Body of pancreas (tissue), 4 donors: Measurements from ENCODE around the gene MBD3L3.

Experiments used
- CTCF ChIP-seq, 7 experiments: fragments of 450-650 bp in 4 of 7; fragments of 200-600 bp in 3 of 7; sonication (generic) in 3 of 7; IDR thresholded peaks; one replicate each; pipeline ENCODE4 v1.5.1; 2016 to 2019; ENCODE audit warnings: antibody characterized with exemption in 7 of 7
- POLR2A ChIP-seq, 3 donors: fragments of 450-650 bp; IDR thresholded peaks; one replicate each; pipeline ENCODE4 v1.6.1; 2016; ENCODE audit warnings: antibody characterized with exemption in 3 of 3, mild to moderate bottlenecking in 2 of 3

- TF ChIP-seq CTCF (IDR thresholded peaks at IDR 0.05) (no peak), POLR2A (IDR thresholded peaks at IDR 0.05) (no peak)
Measured at GRCh38 chr19:7106711-7107657, 48.5 kb upstream of the MBD3L3 start.
